ENCODE data around the gene NT5DC3. TPM values are rescaled to one million over a fixed set of nuclear protein-coding genes. Genes with fewer than 3 reads are reported as not detected.

NT5DC3 gene
- total and polyA plus RNA-seq, 4 donors, result 1.3 to 9.0 (median 4.4) TPM

GRCh38 chr12:103727638-103728037 lies 113.4 kb downstream of the NT5DC3 start:
- Histone ChIP-seq H3K4me1 (ENCODE audit: control insufficient read depth in 4 of 4, insufficient read depth in 4 of 4, low read length in 3 of 4) (no peaks in the 10 kb centered on the region), H3K4me3 (ENCODE audit: low read depth in 1 of 3, low read length in 3 of 3) (no peak overlapping the region), H3K9ac (ENCODE audit: low read depth in 1 of 2, low read length in 2 of 2) (no peak overlapping the region), H3K9me3 (ENCODE audit: control insufficient read depth in 4 of 4, low read length in 3 of 4) (peaks cover 3 to 6% (median 5%) of the 10 kb centered on the region in 4 donors), H3K27me3 (ENCODE audit: control insufficient read depth in 4 of 4, insufficient read depth in 4 of 4, low read length in 3 of 4) (no peaks in the 10 kb centered on the region), H3K27ac (ENCODE audit: low read depth in 1 of 2, low read length in 2 of 2) (no peak overlapping the region), H3K36me3 (ENCODE audit: control insufficient read depth in 4 of 4, insufficient read depth in 3 of 4, low read depth in 1 of 4, low read length in 3 of 4) (no peaks in the 10 kb centered on the region)
- TF ChIP-seq, protein P1, sequence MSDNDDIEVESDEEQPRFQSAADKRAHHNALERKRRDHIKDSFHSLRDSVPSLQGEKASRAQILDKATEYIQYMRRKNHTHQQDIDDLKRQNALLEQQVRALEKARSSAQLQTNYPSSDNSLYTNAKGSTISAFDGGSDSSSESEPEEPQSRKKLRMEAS (IDR thresholded peaks at IDR 0.05), result no peak
- TF ChIP-seq FOXA2 (IDR thresholded peaks at IDR 0.05), result no peak
- no peak for TF ChIP-seq GABPA (IDR thresholded peaks at IDR 0.05 in 1 of 2, conservative IDR thresholded peaks at IDR 0.05 in 1 of 2)
- TF ChIP-seq RAD21 (IDR thresholded peaks at IDR 0.05), result no peak
- no peak for TF ChIP-seq JUND (IDR thresholded peaks at IDR 0.05)
- TF ChIP-seq RXRA (IDR thresholded peaks at IDR 0.05), result no peak
- no peak for TF ChIP-seq HNF4G (IDR thresholded peaks at IDR 0.05)
- TF ChIP-seq HNF4A (conservative IDR thresholded peaks at IDR 0.05), result no peak
- no peak for TF ChIP-seq YY1 (IDR thresholded peaks at IDR 0.05)
- TF ChIP-seq EGR1 (IDR thresholded peaks at IDR 0.05; ENCODE audit: low read depth in 2 of 2), result no peak
- TF ChIP-seq FOXA1 (IDR thresholded peaks at IDR 0.05), result no peak
- TF ChIP-seq NR2F2 (IDR thresholded peaks at IDR 0.05), result no peak
- no peak for TF ChIP-seq CTCF (IDR thresholded peaks at IDR 0.05; ENCODE audit: low read depth, low read length, missing input control)
- TF ChIP-seq, protein P2, sequence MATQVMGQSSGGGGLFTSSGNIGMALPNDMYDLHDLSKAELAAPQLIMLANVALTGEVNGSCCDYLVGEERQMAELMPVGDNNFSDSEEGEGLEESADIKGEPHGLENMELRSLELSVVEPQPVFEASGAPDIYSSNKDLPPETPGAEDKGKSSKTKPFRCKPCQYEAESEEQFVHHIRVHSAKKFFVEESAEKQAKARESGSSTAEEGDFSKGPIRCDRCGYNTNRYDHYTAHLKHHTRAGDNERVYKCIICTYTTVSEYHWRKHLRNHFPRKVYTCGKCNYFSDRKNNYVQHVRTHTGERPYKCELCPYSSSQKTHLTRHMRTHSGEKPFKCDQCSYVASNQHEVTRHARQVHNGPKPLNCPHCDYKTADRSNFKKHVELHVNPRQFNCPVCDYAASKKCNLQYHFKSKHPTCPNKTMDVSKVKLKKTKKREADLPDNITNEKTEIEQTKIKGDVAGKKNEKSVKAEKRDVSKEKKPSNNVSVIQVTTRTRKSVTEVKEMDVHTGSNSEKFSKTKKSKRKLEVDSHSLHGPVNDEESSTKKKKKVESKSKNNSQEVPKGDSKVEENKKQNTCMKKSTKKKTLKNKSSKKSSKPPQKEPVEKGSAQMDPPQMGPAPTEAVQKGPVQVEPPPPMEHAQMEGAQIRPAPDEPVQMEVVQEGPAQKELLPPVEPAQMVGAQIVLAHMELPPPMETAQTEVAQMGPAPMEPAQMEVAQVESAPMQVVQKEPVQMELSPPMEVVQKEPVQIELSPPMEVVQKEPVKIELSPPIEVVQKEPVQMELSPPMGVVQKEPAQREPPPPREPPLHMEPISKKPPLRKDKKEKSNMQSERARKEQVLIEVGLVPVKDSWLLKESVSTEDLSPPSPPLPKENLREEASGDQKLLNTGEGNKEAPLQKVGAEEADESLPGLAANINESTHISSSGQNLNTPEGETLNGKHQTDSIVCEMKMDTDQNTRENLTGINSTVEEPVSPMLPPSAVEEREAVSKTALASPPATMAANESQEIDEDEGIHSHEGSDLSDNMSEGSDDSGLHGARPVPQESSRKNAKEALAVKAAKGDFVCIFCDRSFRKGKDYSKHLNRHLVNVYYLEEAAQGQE (IDR thresholded peaks at IDR 0.05), result no peak
- TF ChIP-seq, protein P3, sequence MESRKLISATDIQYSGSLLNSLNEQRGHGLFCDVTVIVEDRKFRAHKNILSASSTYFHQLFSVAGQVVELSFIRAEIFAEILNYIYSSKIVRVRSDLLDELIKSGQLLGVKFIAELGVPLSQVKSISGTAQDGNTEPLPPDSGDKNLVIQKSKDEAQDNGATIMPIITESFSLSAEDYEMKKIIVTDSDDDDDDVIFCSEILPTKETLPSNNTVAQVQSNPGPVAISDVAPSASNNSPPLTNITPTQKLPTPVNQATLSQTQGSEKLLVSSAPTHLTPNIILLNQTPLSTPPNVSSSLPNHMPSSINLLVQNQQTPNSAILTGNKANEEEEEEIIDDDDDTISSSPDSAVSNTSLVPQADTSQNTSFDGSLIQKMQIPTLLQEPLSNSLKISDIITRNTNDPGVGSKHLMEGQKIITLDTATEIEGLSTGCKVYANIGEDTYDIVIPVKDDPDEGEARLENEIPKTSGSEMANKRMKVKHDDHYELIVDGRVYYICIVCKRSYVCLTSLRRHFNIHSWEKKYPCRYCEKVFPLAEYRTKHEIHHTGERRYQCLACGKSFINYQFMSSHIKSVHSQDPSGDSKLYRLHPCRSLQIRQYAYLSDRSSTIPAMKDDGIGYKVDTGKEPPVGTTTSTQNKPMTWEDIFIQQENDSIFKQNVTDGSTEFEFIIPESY (IDR thresholded peaks at IDR 0.05), result no peak
- TF ChIP-seq TAF1 (conservative IDR thresholded peaks at IDR 0.05), result no peak
- TF ChIP-seq SP1 (IDR thresholded peaks at IDR 0.05), result no peak
- TF ChIP-seq, protein P4, sequence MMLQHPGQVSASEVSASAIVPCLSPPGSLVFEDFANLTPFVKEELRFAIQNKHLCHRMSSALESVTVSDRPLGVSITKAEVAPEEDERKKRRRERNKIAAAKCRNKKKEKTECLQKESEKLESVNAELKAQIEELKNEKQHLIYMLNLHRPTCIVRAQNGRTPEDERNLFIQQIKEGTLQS (IDR thresholded peaks at IDR 0.05), result no peak
- 75% methylated on average over 3 of the region's 3 CpGs for WGBS
- DNase-seq (ENCODE audit: low spot score), result no peak
